Stimulated activated CD4-positive, alpha-beta T cell treated with anti-CD3 and anti-CD28 coated beads, Interleukin-2, amount 100 ng/mL, for 24 hours (primary cell): Measurements from ENCODE around the gene DHX32.
"Not testable (repeated sequence)": the region's sequence is repeated elsewhere in the genome, so short reads cannot be mapped to it uniquely, and the experiment has no call there.

Experiments
- DNase-seq, 2 donors: peaks; one replicate each; pipeline ENCODE4 v3.0.0-alpha.2; 2020

Gene DHX32, protein sequence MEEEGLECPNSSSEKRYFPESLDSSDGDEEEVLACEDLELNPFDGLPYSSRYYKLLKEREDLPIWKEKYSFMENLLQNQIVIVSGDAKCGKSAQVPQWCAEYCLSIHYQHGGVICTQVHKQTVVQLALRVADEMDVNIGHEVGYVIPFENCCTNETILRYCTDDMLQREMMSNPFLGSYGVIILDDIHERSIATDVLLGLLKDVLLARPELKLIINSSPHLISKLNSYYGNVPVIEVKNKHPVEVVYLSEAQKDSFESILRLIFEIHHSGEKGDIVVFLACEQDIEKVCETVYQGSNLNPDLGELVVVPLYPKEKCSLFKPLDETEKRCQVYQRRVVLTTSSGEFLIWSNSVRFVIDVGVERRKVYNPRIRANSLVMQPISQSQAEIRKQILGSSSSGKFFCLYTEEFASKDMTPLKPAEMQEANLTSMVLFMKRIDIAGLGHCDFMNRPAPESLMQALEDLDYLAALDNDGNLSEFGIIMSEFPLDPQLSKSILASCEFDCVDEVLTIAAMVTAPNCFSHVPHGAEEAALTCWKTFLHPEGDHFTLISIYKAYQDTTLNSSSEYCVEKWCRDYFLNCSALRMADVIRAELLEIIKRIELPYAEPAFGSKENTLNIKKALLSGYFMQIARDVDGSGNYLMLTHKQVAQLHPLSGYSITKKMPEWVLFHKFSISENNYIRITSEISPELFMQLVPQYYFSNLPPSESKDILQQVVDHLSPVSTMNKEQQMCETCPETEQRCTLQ

GRCh38 chr10:125881192-125881591, at the start of gene DHX32:
TSS of gene DHX32 (minus strand) at chr10:125881292. CDS start at chr10:125880824, 468 bp downstream.
- no peak for DNase-seq

- no peak for DNase-seq
These were observed 48.5 kb upstream of the DHX32 start for GRCh38 chr10:125929618-125930017.

DNA sequence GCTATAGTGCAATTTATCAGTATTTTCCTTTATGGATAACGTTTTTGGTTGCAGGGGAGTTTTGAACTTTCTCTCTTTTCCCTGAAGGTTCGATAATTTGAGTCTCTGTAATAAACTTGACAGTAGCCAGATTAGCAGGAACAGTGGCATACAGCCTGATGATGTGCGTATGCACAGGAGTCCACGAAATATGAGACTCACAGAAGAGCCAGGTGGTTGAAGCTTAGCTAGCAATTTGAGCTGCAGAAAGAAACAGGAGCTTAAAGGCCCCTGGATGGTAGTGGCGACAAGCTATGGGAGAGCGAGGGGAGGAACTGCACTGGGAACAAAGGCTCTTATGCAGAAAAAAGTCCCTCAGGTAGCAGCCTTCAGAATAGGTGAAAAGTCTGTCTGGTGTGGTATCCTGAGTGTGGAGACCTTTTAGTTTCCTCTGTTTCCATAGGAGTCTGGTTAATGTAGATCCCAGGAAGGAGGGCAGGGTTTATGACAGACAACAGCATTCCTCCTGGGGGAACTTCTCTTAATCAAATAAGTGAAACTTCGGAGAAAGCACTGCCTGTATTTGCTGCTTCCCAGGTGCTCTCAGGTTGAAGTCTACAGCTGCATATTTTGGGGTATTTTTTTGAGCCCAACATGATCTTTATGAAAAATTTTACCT, 48.0 kb upstream of the DHX32 start:
- no peak for DNase-seq

DNA sequence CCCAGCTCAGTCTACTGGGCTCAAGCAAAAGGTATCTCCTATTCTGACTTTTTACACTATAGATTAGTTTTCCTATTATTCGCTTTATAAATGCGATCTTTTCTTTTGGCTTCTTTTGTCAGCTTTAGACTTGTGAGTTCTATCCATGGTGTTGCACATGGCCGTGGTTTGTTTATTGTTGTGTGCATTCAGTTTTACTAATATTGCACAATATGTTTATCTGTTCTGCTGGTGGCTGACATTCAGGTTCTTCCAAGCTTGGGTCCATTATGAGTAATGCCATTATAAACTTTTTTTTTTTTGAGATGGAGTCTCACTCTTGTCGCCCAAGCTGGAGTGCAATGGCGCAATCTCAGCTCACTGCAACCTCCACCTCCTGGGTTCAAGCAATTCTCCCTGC, 46.2 kb upstream of the DHX32 start:
- not testable (repeated sequence) for DNase-seq

- DNase-seq = no peak
These were observed 45.2 kb upstream of the DHX32 start for GRCh38 chr10:125926247-125926646.

DNA sequence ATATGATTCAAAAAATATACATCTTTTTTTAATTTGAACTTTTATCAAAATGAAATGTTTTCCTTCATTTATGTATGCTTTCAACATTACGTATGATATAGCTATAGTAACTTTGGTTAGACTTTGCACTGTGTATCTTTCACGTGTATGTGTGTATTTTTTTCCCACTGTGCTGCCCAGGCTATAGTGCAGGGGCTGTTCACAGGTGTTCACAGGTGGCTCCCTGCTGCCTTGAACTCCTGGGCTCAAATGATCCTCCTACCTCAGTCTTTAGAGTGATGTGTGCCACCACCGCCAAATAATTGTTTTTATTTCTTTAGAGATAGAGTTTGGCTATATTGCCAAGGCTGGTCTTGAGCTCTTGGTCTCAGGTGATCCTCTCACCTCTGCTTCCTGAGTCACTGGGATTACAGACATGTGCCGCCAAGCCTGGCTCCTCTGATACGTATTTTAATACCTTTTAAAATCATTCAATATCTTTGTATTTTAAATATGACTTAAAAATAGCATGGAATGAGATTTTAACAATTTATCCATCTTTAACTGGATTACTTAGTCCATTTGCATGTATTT, 44.3 kb upstream of the DHX32 start:
- no peak for DNase-seq

DNA sequence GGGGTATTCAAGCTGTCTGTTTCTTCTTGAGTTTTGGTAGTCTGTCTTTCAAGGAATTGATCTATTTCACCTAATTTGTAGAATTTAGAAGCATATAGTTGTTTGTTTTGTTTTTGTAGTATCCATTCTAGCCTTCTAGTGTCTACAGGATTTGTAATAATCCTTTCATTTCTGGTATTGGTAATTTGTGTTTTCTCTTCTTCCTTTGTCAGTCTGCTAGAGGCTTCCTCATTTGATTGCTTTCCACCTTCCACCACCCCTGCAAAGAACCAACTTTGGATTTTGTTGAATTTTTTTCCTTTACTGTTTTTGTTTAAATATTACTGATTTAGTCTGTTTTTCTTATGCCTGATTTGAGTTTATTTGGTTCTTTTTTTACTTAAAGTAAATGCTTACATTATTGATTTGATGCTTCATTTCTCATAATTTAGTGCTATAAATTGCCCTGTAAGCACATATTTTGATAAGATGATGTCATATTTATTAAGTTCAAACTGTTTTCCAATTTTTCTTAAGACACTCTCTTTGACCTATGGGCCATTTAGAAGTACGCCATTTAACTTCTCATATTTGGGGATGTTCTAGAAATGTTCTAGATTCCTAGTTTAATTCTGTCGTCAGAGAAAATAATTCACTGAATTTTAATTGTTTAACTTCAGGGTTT, 40.7 kb upstream of the DHX32 start:
- DNase-seq = not testable (repeated sequence)

- DNase-seq = not testable (repeated sequence)
These were observed 36.7 kb upstream of the DHX32 start for GRCh38 chr10:125917704-125918361.

- DNase-seq = no peak
These were observed 35.9 kb upstream of the DHX32 start for GRCh38 chr10:125916977-125917376.

- DNase-seq = not testable (repeated sequence)
These were observed 32.2 kb upstream of the DHX32 start for GRCh38 chr10:125913277-125913676.

- no peak for DNase-seq
These were observed 30.9 kb upstream of the DHX32 start for GRCh38 chr10:125911990-125912389.

DNA sequence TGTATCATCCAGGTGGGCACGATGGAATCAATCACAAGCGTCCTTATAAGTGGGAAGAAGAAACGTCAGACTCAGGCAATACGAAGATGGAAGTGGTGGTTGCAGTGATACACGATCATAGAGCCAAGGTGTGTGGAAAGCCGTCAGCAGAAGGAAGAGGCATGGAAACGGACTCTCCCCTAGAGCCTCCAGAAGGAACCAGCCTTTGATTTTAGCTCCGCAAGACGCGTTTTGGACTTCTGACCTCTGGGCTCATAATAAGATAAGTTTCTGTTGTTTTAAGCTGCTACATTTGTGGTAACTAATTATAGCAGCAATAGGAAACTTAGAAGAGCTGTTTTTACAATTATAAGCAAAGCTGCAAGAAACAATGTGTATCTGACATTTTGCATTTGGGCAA, 30.1 kb upstream of the DHX32 start:
- DNase-seq = no peak

DNA sequence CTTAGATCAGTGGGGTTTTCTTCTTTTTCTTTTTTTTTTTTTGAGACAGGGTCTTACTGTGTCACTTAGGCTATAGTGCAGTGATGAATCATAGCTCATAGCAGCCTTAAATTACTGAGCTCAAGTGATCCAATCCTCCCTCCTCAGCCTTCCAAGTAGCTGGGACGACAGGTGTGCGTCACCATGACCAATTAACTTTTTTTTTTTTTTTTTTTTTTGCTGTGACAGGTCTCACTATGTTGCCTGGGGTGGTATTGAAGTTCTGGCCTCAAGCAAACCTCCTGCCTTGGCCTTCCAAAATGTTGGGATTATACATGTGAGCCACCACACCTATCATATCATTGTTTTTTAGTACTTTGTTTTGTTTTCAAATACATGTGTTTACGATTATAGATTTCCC, 28.4 kb upstream of the DHX32 start:
- not testable (repeated sequence) for DNase-seq

DNA sequence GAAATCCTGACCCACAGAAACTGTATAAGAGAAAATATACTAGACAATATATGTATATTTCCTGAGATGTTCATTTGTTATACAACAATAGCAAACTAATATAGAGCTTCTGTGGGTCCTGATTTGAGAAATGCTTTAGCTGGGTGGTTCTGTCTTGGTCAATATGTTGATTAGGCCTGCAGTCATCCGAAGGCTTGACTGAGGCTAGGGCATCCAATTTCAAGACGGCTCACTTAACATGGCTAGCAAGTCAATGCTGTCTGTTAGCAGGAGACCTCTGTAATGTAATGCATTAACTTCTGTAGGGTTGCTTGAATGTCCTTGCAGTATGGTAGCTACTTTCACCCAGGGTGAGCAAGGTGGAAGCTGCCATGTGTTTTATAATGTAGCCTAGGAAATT, 27.7 kb upstream of the DHX32 start:
- DNase-seq = not testable (repeated sequence)

DNA sequence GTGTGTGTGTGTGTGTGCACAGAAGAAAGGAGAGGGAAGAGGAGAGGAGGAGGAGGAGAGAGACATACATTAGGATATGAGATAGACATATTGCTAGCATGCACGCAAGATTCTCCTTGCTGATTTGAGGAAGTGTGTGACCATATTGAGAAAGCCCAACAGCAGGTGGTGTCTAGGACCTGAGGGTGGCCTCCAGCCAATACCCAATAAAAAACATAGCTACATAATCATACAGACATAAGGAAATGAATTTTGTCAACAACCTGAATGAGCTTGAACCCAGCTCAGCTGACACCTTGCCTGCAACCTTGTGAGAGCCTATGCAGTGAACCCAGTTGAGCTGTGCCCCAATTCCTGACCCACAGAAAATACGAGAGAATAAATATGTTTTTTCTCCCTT, 26.5 kb upstream of the DHX32 start:
- DNase-seq = not testable (repeated sequence)

GRCh38 chr10:125905069-125905994, 24.2 kb upstream of the DHX32 start:
- not testable (repeated sequence) for DNase-seq

GRCh38 chr10:125903135-125903640, 22.1 kb upstream of the DHX32 start:
- not testable (repeated sequence) for DNase-seq

DNA sequence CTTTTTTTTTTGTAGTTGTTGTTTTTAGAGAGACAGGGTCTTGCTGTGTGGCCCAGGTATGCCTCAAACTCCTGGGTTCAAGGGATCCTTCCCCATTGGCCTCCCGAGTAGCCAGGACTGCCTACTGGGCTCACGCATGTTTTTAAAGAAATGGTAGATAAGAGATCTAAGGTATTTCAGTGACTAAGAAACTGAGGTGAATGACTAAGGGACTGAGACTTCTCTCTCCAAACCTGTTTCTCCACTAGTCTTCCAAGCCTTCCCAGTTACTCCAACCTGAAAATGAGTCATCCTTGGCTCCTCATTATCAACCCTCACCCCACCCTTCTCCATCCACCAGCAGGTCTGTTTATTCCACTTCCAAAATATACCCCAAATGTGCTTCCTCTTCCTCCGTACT, 19.9 kb upstream of the DHX32 start:
- not testable (repeated sequence) for DNase-seq

GRCh38 chr10:125897317-125897716, 16.2 kb upstream of the DHX32 start:
- DNase-seq = not testable (repeated sequence)

DNA sequence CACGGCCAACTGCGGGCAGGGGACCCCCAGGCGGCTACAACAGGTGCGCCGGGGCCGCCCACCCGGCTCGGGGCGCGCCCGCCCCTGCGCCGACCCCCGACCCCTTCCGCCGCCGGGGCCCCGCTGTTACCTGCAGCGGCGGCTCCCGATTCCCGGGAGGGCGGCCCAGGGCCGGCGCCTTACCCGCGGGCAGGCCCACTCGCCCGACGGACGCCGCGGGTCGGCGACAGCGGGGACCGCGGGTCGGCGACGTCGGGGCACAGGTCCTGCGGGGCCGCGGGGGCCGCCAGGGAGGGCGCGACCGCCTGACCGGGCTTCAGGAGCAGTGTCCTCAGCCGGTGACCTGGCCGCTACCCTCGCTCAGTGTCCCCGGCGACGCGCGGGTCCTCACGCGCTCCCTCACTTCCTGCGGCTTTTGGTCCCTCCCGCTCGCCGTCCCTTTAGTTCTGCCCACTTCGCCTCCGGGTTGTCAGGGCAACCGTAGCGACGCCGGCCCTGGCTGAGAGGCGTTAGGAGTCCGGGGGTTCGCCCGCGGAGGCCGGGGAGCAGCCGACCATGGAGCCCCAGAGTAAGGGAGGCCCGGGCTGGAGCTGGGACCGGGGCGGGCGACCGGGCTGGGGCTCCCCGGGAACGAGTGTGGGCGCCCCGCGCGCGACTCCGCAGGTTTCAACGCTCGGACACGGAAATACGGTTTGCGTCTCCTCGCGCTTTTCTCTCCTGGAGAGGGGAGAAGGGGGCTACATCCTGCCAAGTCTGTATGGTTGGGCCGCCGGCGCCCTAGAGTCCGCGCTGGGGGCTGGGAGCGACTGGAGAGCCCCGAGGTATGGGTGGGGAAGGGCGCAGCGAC, 15.2 kb upstream of the DHX32 start, which contains the start of gene FANK1:
Gene FANK1, plus strand, starts transcription at position 477 of the 847 bp plus-strand sequence. Its CDS starts 79 bp downstream, at position 556.
- DNase-seq = peak; percentile 81 to 86
